ENCODE measurements around the gene FNDC3B.

Gene FNDC3B

DNA sequence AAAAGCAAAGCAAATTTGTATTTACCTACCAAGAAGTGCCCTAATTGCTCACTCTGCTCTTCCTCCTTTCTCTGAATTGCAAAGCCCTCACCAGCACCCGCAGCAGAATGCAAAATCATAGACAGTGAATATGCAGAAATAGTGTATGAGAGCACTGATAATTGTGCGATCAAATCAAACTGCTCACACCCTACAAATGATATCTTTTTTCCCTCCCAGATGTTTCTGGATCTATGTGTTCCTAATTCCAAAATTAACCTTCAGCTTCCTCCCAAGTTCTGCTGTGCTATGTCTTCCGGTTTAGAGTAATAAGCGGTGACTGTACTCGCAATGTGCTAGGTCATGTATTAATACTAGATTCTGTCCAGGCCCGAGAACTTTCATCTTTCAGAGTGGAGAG, 405.4 kb downstream of the FNDC3B start:
- DNase-seq, result no peak

- no peak for DNase-seq
Observed at GRCh38 chr3:172446198-172446597, 406.8 kb downstream of the FNDC3B start.

DNA sequence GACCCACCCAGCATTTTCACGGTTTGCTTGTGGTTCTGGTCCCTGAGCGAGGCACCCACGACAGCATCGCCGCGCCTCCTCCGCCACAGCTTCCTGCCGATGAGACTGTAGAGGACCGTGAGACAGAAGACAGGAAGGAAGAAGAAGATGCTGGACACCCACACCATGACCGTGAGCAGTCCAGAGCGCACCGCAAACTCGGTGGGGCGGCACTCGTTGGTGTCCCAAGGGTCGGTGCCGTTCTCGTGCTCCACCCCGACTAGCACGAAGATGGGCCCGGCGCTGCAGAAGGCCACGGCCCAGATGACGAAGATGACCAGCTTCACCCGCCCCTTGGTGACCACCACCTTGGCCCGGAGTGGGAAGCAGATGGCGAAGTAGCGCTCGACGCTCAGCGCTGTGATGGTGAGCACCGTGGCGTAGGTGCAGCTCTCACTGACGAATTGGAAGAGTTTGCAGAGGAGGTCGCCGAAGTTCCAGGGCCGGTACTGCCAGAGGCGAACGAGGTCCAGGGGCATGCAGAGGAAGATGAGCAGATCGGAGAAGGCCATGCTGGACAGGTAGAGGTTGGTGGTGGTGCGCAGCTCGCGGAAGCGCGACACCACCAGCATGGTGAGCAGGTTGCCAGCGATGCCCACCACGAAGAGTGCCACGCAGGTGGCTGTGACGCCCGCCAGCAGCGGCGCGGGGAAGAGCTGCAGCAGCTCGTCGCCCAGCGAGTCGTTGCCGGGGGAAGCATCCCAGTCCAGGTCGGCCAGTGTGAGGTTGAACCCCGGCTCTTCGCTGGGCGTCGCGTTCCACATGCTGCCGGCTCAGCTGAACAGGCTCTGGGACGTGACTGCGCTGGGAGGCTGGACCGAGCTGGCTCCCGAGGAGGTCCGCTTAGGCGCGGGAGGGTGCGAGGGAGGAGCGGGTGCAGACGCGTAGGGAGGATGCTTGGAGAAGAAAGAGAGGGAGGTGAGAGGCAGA, 408.5 kb downstream of the FNDC3B start, which contains the start of gene GHSR:
GHSR (minus strand) TSS at position 846 of the 969 bp plus-strand sequence; CDS start at position 803, 43 bp downstream.
- no peak for DNase-seq

- no peak for DNase-seq
Observed at GRCh38 chr3:172448661-172449465, 409.5 kb downstream of the FNDC3B start.

DNA sequence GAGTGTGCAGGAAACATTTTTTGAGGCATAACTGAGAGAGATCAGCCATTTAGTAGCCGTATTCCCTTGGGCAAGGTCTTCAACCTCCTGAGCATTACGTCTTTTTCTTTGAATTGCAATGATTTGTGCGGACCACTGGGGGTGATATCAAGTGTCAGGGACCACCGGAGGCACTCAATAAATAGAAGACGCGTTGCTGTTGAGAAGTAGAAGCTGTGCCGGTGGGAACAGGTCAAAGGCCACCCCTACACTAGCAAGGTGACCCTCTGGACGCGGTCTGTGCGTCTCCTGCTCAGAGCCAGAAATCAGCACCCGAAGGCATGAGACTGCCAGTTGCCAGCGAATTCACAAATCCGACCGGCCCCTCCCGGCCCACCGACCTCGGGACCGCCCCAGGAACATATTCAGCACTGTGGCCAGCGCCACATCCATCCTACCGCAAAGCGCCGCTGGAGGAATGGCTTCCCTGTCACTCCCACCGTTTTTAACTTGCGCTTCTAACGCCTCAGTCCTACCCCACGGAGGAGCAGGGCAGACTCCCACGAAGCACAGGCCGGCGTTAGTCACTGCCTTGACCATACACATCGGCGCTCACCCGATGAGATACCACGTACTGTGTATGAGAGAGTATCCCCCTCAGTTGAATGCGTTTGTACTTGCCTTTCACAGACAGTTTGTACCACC, 410.2 kb downstream of the FNDC3B start:
- DNase-seq, result no peak
